Measurements from ENCODE around the gene GDF11.

- TF ChIP-seq EZH2phosphoT487 (conservative IDR thresholded peaks at IDR 0.05; ENCODE audit: low read length) (no peak), CTCF (IDR thresholded peaks at IDR 0.05; ENCODE audit: insufficient read depth, low read length, poor library complexity, severe bottlenecking) (no peak)
Observed at GRCh38 chr12:55693323-55694187, 49.4 kb upstream of the GDF11 start.

All from SU-DHL-6 (cell line).